ENCODE results near the gene KDM8.
A peak's percentile ranks its signal among the peaks of the same experiment; 100 is the strongest.

DNA sequence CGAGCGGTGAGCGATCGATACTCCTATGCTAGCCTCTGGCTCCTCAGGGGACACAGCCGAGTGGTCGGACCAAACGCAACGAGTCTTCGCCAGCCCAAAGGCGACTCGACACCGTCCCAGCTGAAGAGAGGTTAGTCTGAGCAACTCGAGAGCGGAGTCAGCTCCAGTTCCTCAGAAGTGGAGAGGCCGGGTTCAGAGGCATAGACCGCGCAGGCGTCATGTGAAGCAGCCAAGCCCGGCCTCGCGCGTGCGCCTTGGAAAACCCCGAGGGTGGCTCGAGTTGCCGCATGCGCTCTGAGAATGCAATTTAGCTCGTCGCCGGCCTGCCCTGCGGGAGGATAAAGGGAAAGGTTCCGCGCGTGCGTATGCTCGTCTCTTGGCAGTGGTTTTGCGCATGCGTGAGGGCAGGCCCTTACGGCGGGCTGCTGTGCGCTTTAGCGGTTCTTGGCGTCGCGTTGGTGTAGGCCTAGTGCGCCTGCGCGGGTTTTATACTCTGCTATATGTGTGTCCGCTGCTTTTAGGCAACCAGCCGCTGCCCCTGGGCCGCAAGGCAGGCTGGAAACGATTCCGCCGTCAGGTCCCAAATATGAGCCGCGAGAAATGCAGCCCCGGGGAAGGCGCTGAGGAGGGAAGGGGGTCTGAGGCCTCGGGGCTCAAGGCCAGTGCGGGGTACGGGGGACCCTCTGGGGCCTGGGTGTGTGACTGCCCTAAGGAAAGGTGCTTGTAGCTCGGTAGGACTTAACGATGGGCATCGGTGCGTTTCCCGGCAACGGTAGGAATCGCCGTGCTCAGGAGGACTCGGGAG is at the start of gene KDM8:
- no peak for TF ChIP-seq NFIC (IDR thresholded peaks at IDR 0.05; ENCODE audit: borderline replicate concordance)
- no peak for TF ChIP-seq EZH2phosphoT487 (IDR thresholded peaks at IDR 0.05; ENCODE audit: borderline replicate concordance, low read depth)
- TF ChIP-seq POLR2AphosphoS5 (IDR thresholded peaks at IDR 0.05; ENCODE audit: low read depth, low read length), result peak; percentile 68
- no peak for TF ChIP-seq MXI1 (IDR thresholded peaks at IDR 0.05; ENCODE audit: low read depth, low read length)
- TF ChIP-seq, protein P1, sequence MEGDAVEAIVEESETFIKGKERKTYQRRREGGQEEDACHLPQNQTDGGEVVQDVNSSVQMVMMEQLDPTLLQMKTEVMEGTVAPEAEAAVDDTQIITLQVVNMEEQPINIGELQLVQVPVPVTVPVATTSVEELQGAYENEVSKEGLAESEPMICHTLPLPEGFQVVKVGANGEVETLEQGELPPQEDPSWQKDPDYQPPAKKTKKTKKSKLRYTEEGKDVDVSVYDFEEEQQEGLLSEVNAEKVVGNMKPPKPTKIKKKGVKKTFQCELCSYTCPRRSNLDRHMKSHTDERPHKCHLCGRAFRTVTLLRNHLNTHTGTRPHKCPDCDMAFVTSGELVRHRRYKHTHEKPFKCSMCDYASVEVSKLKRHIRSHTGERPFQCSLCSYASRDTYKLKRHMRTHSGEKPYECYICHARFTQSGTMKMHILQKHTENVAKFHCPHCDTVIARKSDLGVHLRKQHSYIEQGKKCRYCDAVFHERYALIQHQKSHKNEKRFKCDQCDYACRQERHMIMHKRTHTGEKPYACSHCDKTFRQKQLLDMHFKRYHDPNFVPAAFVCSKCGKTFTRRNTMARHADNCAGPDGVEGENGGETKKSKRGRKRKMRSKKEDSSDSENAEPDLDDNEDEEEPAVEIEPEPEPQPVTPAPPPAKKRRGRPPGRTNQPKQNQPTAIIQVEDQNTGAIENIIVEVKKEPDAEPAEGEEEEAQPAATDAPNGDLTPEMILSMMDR (IDR thresholded peaks at IDR 0.05), result no peak
- no peak for TF ChIP-seq ELF1 (IDR thresholded peaks at IDR 0.05)
